ENCODE results near the gene IFTAP. TPM values are rescaled to one million over a fixed set of nuclear protein-coding genes. Genes with fewer than 3 reads are reported as not detected.
"Not testable (repeated sequence)": the region's sequence is repeated elsewhere in the genome, so short reads cannot be mapped to it uniquely, and the experiment has no call there.

Gene IFTAP
- polyA plus RNA-seq, 1 experiment, result 9.3 TPM

- TF ChIP-seq CTCF (IDR thresholded peaks at IDR 0.05; ENCODE audit: insufficient read depth, low read depth, low read length), result peak; percentile 64
- no peaks in the 10 kb centered on the region for H3K36me3 ChIP-seq (ENCODE audit: control insufficient read depth, insufficient read depth, low read length)
- H3K27me3 ChIP-seq (ENCODE audit: control insufficient read depth, insufficient read depth, low read length), result no peaks in the 10 kb centered on the region
- no peak for DNase-seq (ENCODE audit: low read depth)
- no peak overlapping the region for H3K4me3 ChIP-seq (ENCODE audit: low read depth, low read length)
- CTCF ChIA-PET, result interaction anchor here (0.6 to 10.9 kb wide), 11 partner anchors 11 to 130 kb away, joined by 3 to 156 read pairs (median 5); partner anchors contain the start of gene RAG1
- POLR2A ChIA-PET, result no interaction called here
These were observed 78.6 kb downstream of the IFTAP start for GRCh38 chr11:36672815-36673450.

- H3K4me3 ChIP-seq (ENCODE audit: low read depth, low read length); H3K27me3 ChIP-seq (ENCODE audit: control insufficient read depth, insufficient read depth, low read length); CTCF ChIA-PET; H3K36me3 ChIP-seq (ENCODE audit: control insufficient read depth, insufficient read depth, low read length); DNase-seq (ENCODE audit: low read depth); POLR2A ChIA-PET: not testable (repeated sequence)
These were observed 85.2 kb downstream of the IFTAP start for GRCh38 chr11:36679547-36679946.

- no peak for TF ChIP-seq CTCF (IDR thresholded peaks at IDR 0.05; ENCODE audit: insufficient read depth, low read depth, low read length)
- ChIA-PET CTCF (interaction anchor here (1.0 kb wide), 1 partner anchor 9 kb away, joined by 3 read pairs; no protein-coding TSS in a partner anchor), POLR2A (no interaction called here)
- Histone ChIP-seq H3K36me3 (ENCODE audit: control insufficient read depth, insufficient read depth, low read length) (no peaks in the 10 kb centered on the region), H3K27me3 (ENCODE audit: control insufficient read depth, insufficient read depth, low read length) (peaks cover 2% of the 10 kb centered on the region; the same call in 1 of the 2 replicates), H3K4me3 (ENCODE audit: low read depth, low read length) (no peak overlapping the region)
- DNase-seq (ENCODE audit: low read depth), result no peak
These were observed 89.5 kb downstream of the IFTAP start for GRCh38 chr11:36683818-36684217.

- CTCF ChIA-PET, result interaction anchor here (2.3 kb wide), 1 partner anchor 11 kb away, joined by 6 read pairs; no protein-coding TSS in a partner anchor
- H3K27me3 ChIP-seq (ENCODE audit: control insufficient read depth, insufficient read depth, low read length), result peaks cover 2% of the 10 kb centered on the region; the same call in 1 of the 2 replicates
- no peak overlapping the region for H3K4me3 ChIP-seq (ENCODE audit: low read depth, low read length)
- no peaks in the 10 kb centered on the region for H3K36me3 ChIP-seq (ENCODE audit: control insufficient read depth, insufficient read depth, low read length)
- TF ChIP-seq CTCF (IDR thresholded peaks at IDR 0.05; ENCODE audit: insufficient read depth, low read depth, low read length), result no peak
- DNase-seq (ENCODE audit: low read depth), result no peak
- POLR2A ChIA-PET, result no interaction called here
These were observed 90.8 kb downstream of the IFTAP start for GRCh38 chr11:36684840-36685801.

GRCh38 chr11:36688132-36688531, 93.8 kb downstream of the IFTAP start:
- H3K27me3 ChIP-seq (ENCODE audit: control insufficient read depth, insufficient read depth, low read length), result peaks cover 2% of the 10 kb centered on the region; the same call in 1 of the 2 replicates
- no peaks in the 10 kb centered on the region for H3K36me3 ChIP-seq (ENCODE audit: control insufficient read depth, insufficient read depth, low read length)
- ChIA-PET CTCF (interaction anchor here (1.8 kb wide), 1 partner anchor 59 kb away, joined by 5 read pairs; no protein-coding TSS in a partner anchor), POLR2A (no interaction called here)
- TF ChIP-seq CTCF (IDR thresholded peaks at IDR 0.05; ENCODE audit: insufficient read depth, low read depth, low read length), result no peak
- no peak for DNase-seq (ENCODE audit: low read depth)
- no peak overlapping the region for H3K4me3 ChIP-seq (ENCODE audit: low read depth, low read length)
